GM10266 (cell line): ENCODE results near the gene NDUFS5.
"Not testable (repeated sequence)": the region's sequence is repeated elsewhere in the genome, so short reads cannot be mapped to it uniquely, and the experiment has no call there.

ENCODE experiments used
- DNase-seq: peaks from one replicate; pipeline ENCODE4 v3.0.0; 2012; ENCODE audit errors: extremely low spot score
- CTCF ChIP-seq: IDR thresholded peaks from 2 replicates; pipeline ENCODE4 v1.5.1; 2012; ENCODE audit warnings: mild to moderate bottlenecking, low read depth; ENCODE audit not compliant: control insufficient read depth, insufficient read depth; ENCODE audit errors: missing control alignments

Gene NDUFS5

GRCh38 chr1:39026051-39026865, at the start of gene NDUFS5:
Gene NDUFS5, plus strand, starts transcription at chr1:39026350. Its CDS starts 2,375 bp downstream, at chr1:39028725.
- peak; percentile 74 for DNase-seq
- TF ChIP-seq CTCF = no peak

GRCh38 chr1:38977399-38978244, 48.5 kb upstream of the NDUFS5 start:
- not testable (repeated sequence) for DNase-seq

GRCh38 chr1:38978245-38978542, 48.0 kb upstream of the NDUFS5 start:
- not testable (repeated sequence) for DNase-seq

- DNase-seq = not testable (repeated sequence)
Measured at GRCh38 chr1:38979380-38979779, 46.8 kb upstream of the NDUFS5 start.

GRCh38 chr1:38989979-38990378, 36.2 kb upstream of the NDUFS5 start:
- no peak for DNase-seq
- no peak for TF ChIP-seq CTCF

GRCh38 chr1:38990386-38990737, 35.8 kb upstream of the NDUFS5 start:
- DNase-seq = no peak
- TF ChIP-seq CTCF = no peak

- DNase-seq = peak; percentile 99
- TF ChIP-seq CTCF = no peak
Measured at GRCh38 chr1:38990738-38991637, 35.2 kb upstream of the NDUFS5 start, which contains the start of gene AKIRIN1. Gene AKIRIN1, plus strand, starts transcription at chr1:38991276. Its CDS starts 105 bp downstream, at chr1:38991381.

GRCh38 chr1:38991638-38992411, 34.3 kb upstream of the NDUFS5 start:
- peak; percentile 32 for DNase-seq
- no peak for TF ChIP-seq CTCF
